ENCODE results near the gene ANXA9.

ANXA9 gene

DNA sequence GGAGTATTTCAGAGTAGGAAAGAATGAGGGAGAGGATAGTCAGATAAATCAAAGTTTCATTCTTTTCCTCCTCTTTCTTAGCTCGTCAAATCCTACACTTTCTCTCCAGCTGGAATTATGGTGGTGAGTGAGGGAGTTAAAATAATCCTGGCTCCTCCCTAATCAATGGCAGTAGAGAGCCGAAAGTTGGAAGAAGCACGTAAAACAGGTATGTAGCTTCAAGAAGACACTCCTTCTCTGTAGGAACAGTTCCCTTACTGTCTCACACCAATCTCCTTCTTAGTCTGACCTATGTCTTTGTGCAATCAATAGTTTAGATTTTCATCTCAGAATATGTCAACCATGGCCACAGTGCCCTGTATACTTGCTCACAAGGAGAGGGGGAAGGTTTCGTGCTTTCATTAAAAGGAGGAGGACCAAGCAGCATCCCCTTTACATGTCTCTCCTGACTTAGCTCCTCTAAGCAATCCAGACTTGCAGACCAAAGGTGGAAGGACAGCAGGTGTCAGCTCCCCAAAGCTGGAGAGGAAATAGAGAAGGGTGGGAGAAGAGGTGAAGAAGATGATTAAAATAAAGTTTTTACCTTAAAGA, 23.7 kb downstream of the ANXA9 start:
- DNase-seq: no peak

DNA sequence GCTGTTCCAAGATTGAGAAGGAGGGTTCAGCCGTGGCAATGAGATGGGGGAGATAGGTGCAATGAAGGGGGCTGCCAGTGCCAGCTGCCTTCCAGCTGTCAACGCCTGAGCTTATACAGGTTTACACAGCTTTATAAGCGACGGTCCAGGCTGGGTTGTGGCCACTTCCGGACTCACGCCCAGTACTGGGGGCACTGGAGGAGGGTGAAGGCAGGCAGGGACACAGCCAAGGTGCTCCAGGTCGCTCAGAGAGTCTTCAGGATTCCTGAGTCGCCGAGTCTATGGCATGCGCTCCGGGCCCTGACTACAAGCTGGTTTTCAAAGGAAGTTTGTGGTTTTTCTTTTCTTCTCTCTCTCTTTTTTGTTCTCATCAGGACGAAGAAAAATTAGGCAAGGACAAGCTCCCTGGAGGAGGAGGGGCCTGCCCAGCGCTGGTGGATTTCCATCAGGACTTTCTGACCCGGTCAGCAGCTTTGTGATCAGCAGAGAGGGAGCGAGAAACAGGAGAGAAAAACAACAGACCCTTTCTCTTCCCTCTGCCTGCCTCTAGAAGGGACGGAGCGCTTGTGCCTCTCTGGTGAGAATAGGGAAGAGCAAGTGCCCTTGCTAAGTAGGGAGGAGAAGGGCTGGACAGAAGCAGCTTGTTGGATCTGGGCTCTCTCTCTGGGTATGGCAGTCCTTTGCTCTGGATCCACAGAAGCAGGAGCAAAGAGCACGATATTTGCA, 24.4 kb downstream of the ANXA9 start, which contains the start of gene MINDY1:
Gene MINDY1 (minus strand): TSS at position 576 of the 726 bp plus-strand sequence. CDS start 4,285 bp downstream, outside the sequence.
- DNase-seq: peak in 1 of 2 donors; percentile 14

GRCh38 chr1:151007853-151008243, 25.8 kb downstream of the ANXA9 start:
- DNase-seq: no peak

DNA sequence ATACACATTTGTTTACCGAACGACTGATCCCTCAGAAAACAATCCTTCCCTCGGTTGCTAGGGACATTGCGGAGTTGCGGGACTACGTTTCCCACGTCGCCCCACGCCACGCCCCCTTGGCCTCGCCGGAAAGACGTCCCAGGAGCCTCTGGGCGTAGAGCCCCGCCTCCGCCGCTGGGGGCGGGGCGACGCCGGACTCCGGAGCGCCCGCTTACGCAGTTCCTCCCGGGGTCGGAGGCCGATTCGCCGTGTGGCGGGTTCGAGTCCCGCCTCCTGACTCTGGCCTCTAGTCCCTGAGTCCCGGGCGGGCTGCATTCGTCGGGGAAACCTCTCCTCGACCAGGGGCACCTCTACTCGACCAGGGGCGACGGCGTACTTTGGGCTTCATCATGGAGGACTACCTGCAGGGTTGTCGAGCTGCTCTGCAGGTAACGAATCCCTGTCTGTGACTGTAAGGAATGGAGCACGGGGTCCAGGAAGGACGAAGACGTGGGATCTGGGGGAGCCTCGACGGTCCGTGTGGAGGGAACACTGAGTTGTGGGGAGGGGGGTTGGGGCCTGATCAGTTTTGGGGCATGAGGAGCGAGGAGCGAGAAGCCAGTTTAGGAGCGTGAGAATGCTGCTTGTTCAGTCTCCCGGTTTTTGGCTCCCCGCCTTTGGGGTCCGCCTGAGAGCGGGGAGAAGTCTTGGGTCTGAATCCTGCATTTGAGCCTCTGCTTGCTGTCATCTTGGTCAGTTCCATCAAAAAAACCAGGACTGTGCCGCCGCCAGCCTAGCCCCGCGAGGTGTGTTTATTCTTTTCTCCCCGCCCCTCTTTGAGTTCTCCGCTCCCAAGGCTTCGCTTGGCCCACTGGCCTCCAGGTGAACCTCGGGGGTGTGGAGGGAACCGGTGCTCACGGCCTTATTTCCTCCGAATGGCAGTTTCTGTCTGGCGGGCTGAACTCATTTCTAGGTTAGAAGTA, 26.4 kb downstream of the ANXA9 start, which contains the start of gene PRUNE1:
Gene PRUNE1 (plus strand): TSS at position 206 of the 962 bp plus-strand sequence. CDS start 184 bp downstream, at position 390.
- peak; percentile 95 for DNase-seq

- DNase-seq: no peak
Measured at GRCh38 chr1:151009206-151009587, 27.1 kb downstream of the ANXA9 start.

GRCh38 chr1:151009674-151010345, 27.7 kb downstream of the ANXA9 start:
- no peak for DNase-seq

DNA sequence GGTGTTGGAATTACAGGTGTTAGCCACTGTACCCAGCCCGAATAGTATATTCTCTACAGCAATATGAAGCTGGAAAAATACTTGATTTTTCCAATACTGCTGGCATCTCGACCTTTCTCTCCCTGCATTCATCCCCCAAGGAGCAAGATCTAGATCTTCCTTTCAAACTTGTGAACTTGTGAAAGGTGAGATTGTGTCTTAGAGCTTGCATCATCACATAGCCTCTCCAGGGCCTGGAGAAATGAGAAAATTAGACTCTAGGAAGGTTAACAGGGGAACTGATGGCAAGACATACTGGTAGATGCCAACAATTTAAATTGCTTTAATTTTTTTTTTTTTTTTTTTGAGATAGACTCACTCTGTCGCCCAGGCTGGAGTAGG, 28.2 kb downstream of the ANXA9 start:
- DNase-seq: no peak

GRCh38 chr1:151011154-151011850, 29.2 kb downstream of the ANXA9 start:
- DNase-seq: no peak

DNA sequence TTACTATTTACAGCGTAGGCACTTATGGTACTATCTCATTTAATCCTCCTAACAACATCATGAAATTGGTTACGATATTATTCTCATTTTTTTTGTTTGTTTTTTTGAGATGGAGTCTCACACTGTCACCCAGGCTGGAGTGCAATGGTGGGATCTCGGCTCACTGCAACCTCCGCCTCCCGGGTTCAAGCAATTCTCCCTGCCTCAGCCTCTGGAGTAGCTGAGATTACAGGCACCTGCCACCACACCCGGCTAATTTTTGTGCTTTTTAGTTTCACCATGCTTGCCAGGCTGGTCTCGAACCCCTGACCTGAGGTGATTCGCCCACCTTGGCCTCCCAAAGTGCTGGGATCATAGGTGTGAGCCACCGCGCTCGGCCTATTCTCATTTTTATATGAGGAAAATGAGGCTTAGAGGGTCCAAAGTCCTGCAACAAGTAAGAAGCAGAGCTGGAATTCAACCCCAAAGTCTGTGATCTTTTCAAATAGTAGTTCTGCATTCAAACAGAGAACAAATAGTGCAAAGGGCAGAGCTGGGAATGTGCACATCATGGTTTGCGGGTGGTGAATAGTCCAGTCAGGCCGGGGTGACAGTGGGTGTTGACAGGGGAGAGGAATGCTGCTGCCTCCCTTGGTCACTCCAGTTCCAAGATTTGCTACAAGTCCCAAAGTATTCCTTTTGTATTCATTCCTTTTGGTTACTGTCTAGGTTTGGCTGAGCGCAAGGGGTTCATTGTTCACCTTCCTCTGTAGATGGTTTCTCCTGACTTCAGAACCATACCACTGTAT, 30.8 kb downstream of the ANXA9 start:
- DNase-seq: no peak

GRCh38 chr1:151013518-151013917, 31.4 kb downstream of the ANXA9 start:
- no peak for DNase-seq

DNA sequence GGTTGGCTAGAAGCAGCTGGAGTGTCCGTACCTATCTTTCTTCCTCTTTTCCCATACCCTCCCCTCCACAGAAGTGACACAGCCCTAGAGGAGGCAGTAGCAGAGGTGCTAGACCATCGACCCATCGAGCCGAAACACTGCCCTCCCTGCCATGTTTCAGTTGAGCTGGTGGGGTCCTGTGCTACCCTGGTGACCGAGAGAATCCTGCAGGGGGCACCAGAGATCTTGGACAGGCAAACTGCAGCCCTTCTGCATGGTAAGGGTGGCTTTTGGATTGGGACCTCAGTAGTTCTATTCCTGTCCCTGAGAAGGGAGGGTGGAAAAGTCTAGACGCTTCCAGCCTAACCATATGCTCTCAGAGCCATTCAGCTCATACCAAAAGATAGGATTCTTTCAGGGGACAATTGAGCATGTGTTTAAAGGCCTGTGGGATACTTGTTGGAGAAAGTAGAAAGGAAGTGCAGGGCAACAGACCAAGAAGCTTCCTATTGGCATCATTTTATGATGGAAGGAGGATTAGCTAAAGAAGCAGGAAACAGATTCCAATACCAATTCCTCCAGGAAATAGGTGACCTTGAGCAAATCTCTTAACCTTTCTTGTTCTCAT, 42.6 kb downstream of the ANXA9 start:
- DNase-seq: peak; percentile 85 to 92

DNA sequence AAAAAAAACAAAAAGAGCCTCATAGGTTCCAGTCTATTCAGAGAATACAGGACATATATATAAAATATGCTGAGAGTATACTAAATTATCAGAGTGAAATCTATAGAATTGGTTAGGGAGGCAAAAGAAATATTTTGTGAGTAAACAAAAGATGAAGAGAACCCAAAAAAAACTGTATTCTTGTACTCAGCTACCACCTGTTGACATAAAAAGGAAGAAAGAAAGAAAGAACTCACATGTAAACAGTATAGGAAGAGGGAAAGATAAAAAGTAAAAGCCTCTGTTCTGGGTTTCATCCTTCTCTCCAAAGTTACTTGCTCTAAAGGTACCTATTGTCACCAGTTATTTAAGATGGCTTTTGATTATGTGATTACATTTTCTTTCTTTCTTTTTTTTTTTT, 44.4 kb downstream of the ANXA9 start:
- no peak for DNase-seq

DNA sequence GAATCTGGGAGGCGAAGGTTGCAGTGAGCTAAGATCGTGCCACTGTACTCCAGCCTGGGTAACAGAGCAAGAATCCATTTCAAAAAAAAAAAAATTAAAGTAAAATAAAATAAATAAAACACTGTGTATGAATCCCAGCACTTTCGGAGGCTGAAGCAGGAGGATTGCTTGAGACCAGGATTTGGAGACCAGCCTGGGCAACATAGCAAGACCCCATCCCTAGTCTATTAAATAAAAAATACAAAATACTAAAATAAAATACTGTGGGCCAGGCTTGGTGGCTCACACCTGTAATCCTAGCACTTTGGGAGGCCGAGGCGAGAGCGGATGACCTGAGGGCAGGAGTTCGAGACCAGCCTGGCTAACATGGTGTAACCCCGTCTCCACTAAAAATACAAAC, 50.1 kb downstream of the ANXA9 start:
- no peak for DNase-seq

DNA sequence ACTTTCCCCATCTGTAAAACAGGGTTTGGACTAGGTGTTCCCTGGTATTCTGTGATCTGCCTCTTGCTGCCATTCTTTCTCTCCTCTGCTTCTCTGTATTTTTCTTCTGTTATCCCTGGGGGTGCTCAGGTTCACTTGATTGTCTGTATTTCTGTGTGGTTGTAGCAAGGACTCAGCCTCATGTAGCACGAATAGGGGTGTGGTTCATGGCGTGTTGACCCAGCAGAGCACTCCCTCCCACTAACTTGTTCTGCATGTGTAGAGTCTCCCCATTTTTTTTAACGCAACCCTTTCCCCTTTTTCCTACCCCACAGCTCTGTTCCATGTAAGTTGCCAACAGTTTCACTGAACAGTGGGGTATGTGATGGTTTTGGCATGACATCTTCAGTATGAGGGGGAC, 53.1 kb downstream of the ANXA9 start:
- DNase-seq: no peak

DNA sequence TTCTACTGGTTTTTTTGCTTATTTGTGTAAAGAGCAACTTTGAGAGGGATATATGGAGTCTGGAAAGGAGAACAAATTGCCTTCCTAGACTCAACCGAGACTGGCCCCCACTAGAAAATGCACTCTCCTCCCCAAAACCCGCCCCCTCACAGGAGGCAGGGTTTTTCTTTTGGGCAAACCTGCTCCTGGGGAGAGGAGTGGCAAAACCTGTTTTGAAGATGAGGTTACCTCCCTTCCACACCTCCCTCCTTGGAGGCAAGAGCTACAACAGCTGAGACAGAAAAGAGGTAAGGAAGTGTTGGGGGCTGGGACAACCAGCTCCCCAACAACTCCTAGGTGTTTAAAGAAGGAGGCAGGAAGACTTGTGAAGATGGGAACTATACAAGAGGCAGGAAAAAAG, 54.3 kb downstream of the ANXA9 start, which contains the start of gene BNIPL:
Gene BNIPL (plus strand): TSS at position 231 of the 400 bp plus-strand sequence. CDS start 140 bp downstream, at position 371.
- no peak for DNase-seq

DNA sequence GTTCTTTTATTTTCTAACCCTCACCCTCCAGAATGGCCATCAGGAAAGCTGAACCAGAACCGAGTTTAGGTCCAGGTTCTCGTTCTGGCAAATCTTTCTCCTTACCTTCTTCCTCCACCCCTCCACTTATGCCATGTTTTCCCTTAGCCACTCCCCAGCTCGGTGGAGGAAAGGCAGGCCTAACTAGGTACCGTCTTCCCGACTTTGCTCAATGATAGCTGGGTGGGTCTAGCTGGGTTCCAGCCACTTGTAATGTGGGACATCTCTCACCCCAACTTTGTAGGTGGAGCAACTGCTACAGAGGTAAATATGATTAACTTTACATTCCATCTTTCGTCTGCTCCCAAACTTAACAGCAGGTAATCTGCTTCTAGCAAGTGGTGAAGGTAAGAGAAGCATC, 54.9 kb downstream of the ANXA9 start:
- no peak for DNase-seq

GRCh38 chr1:151039521-151039920, 57.4 kb downstream of the ANXA9 start:
- DNase-seq: no peak

DNA sequence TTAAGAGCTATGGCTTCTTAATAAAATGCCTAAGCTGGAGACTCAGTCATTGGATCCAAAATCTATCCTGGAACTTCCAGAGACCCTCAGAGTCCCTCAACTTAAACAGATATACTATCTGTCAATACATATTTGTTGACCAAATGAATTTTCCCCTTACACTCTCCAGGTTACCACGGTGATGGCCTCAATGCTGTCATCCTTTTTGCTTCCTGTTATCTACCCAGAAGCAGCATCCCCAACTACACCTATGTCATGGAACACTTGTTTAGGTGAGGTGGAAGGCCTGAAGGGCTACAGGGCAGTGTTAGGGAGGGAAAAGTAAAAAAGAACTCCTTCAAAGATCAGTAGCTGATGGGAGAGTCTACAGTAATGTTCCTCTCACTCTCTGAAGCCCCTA, 61.1 kb downstream of the ANXA9 start:
- DNase-seq: no peak

All from activated CD4-positive, alpha-beta T cell treated with anti-CD3 and anti-CD28 coated beads for 4 hours (primary cell).